Stimulated activated CD8-positive, alpha-beta memory T cell treated with anti-CD3 and anti-CD28 coated beads, Interleukin-4, amount 100 ng/mL, for 1 hour (primary cell): Measurements from ENCODE around the gene USP17L13.
"Not testable (repeated sequence)": the region's sequence is repeated elsewhere in the genome, so short reads cannot be mapped to it uniquely, and the experiment has no call there.

Experiments
- DNase-seq, 2 donors: peaks; one replicate each; pipeline ENCODE4 v3.0.0-alpha.2; 2020; ENCODE audit warnings: low read depth in 2 of 2, low spot score in 1 of 2

Gene USP17L13, protein sequence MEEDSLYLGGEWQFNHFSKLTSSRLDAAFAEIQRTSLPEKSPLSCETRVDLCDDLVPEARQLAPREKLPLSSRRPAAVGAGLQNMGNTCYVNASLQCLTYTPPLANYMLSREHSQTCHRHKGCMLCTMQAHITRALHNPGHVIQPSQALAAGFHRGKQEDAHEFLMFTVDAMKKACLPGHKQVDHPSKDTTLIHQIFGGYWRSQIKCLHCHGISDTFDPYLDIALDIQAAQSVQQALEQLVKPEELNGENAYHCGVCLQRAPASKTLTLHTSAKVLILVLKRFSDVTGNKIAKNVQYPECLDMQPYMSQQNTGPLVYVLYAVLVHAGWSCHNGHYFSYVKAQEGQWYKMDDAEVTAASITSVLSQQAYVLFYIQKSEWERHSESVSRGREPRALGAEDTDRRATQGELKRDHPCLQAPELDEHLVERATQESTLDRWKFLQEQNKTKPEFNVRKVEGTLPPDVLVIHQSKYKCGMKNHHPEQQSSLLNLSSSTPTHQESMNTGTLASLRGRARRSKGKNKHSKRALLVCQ

DNA sequence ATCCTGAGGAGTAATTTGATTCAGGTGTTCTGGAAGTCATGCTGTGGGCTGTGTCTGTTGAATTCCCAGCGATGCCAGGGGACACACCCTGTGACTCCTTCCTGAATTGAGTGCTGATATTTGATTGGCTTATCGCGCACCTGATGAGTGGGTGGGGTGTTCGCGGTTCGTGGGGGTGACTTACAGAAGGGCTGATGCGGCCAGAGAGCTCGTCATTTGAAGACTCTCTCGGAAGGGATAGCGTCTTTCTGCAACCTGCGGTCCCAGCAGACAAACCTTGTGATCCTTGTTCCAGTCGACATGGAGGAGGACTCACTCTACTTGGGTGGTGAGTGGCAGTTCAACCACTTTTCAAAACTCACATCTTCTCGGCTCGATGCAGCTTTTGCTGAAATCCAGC lies at the start of gene USP17L13:
Gene USP17L13, plus strand, starts transcription at position 301 of the 400 bp plus-strand sequence. Its CDS starts 0 bp downstream, at position 301.
- not testable (repeated sequence) for DNase-seq

DNA sequence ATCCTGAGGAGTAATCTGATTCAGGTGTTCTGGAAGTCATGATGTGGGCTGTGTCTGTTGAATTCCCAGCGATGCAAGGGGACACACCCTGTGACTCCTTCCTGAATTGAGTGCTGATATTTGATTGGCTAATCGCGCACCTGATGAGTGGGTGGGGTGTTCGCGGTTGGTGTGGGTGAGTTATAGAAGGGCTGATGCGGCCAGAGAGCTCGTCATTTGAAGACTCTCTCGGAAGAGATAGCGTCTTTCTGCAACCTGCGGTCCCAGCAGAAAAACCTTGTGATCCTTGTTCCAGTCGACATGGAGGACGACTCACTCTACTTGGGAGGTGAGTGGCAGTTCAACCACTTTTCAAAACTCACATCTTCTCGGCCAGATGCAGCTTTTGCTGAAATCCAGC lies 14.3 kb upstream of the USP17L13 start, which contains the start of gene USP17L10:
Gene USP17L10, plus strand, starts transcription at position 301 of the 400 bp plus-strand sequence. Its CDS starts 0 bp downstream, at position 301.
- not testable (repeated sequence) for DNase-seq

DNA sequence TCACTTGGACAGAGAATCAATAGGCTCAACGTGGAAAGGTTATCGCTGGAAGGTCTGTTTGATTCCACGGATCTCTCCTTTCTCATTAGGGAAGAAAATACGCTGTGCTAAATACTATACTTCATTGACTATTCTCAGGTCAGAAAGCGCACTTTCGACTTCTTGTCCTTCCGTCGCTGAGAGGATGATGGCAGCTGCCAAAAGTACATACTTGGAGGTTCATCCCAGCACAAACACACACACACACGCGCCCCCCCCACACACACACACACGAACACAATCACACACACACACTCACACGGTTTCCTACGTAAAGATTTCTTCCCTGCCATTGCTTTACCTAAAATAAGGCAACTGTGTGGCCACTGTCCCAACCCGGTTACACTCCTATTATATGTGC lies 10.0 kb upstream of the USP17L13 start:
- not testable (repeated sequence) for DNase-seq

DNA sequence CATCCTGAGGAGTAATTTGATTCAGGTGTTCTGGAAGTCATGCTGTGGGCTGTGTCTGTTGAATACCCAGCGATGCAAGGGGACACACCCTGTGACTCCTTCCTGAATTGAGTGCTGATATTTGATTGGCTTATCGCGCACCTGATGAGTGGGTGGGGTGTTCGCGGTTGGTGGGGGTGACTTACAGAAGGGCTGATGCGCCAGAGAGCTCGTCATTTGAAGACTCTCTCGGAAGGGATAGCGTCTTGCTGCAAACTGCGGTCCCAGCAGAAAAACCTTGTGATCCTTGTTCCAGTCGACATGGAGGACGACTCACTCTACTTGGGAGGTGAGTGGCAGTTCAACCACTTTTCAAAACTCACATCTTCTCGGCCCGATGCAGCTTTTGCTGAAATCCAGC lies 9.6 kb upstream of the USP17L13 start, which contains the start of gene USP17L11:
Gene USP17L11, plus strand, starts transcription at position 301 of the 400 bp plus-strand sequence. Its CDS starts 0 bp downstream, at position 301.
- DNase-seq: not testable (repeated sequence)

DNA sequence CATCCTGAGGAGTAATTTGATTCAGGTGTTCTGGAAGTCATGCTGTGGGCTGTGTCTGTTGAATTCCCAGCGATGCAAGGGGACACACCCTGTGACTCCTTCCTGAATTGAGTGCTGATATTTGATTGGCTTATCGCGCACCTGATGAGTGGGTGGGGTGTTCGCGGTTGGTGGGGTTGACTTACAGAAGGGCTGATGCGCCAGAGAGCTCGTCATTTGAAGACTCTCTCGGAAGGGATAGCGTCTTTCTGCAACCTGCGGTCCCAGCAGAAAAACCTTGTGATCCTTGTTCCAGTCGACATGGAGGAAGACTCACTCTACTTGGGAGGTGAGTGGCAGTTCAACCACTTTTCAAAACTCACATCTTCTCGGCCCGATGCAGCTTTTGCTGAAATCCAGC lies 4.8 kb upstream of the USP17L13 start, which contains the start of gene USP17L12:
Gene USP17L12, plus strand, starts transcription at position 301 of the 400 bp plus-strand sequence. Its CDS starts 0 bp downstream, at position 301.
- not testable (repeated sequence) for DNase-seq

DNA sequence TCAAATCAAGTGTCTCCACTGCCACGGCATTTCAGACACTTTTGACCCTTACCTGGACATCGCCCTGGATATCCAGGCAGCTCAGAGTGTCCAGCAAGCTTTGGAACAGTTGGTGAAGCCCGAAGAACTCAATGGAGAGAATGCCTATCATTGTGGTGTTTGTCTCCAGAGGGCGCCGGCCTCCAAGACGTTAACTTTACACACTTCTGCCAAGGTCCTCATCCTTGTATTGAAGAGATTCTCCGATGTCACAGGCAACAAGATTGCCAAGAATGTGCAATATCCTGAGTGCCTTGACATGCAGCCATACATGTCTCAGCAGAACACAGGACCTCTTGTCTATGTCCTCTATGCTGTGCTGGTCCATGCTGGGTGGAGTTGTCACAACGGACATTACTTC lies 5.6 kb downstream of the USP17L13 start:
- not testable (repeated sequence) for DNase-seq

DNA sequence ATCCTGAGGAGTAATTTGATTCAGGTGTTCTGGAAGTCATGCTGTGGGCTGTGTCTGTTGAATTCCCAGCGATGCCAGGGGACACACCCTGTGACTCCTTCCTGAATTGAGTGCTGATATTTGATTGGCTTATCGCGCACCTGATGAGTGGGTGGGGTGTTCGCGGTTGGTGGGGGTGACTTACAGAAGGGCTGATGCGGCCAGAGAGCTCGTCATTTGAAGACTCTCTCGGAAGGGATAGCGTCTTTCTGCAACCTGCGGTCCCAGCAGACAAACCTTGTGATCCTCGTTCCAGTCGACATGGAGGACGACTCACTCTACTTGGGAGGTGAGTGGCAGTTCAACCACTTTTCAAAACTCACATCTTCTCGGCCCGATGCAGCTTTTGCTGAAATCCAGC lies 9.4 kb downstream of the USP17L13 start, which contains the start of gene USP17L15:
Gene USP17L15, plus strand, starts transcription at position 301 of the 400 bp plus-strand sequence. Its CDS starts 0 bp downstream, at position 301.
- not testable (repeated sequence) for DNase-seq

DNA sequence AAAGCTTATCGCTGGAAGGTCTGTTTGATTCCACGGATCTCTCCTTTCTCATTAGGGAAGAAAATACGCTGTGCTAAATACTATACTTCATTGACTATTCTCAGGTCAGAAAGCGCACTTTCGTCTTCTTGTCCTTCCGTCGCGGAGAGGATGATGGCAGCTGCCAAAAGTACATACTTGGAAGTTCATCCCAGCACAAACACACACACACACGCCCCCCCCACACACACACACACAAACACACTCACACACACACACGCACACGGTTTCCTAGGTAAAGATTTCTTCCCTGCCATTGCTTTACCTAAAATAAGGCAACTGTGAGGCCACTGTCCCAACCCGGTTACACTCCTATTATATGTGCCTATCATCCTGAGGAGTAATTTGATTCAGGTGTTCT lies 13.8 kb downstream of the USP17L13 start:
- not testable (repeated sequence) for DNase-seq

DNA sequence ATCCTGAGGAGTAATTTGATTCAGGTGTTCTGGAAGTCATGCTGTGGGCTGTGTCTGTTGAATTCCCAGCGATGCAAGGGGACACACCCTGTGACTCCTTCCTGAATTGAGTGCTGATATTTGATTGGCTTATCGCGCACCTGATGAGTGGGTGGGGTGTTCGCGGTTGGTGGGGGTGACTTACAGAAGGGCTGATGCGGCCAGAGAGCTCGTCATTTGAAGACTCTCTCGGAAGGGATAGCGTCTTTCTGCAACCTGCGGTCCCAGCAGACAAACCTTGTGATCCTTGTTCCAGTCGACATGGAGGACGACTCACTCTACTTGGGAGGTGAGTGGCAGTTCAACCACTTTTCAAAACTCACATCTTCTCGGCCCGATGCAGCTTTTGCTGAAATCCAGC lies 18.9 kb downstream of the USP17L13 start, which contains the start of gene USP17L17:
Gene USP17L17, plus strand, starts transcription at position 301 of the 400 bp plus-strand sequence. Its CDS starts 0 bp downstream, at position 301.
- DNase-seq: not testable (repeated sequence)

DNA sequence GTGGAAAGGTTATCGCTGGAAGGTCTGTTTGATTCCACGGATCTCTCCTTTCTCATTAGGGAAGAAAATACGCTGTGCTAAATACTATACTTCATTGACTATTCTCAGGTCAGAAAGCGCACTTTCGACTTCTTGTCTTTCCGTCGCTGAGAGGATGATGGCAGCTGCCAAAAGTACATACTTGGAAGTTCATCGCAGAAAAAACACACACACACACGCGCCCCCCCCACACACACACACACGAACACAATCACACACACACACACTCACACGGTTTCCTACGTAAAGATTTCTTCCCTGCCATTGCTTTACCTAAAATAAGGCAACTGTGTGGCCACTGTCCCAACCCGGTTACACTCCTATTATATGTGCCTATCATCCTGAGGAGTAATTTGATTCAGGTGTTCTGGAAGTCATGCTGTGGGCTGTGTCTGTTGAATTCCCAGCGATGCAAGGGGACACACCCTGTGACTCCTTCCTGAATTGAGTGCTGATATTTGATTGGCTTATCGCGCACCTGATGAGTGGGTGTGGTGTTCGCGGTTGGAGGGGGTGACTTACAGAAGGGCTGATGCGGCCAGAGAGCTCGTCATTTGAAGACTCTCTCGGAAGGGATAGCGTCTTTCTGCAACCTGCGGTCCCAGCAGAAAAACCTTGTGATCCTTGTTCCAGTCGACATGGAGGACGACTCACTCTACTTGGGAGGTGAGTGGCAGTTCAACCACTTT lies 23.4 kb downstream of the USP17L13 start, which contains the start of gene USP17L18:
Gene USP17L18, plus strand, starts transcription at position 678 of the 728 bp plus-strand sequence. Its CDS starts 0 bp downstream, at position 678.
- DNase-seq: not testable (repeated sequence)

DNA sequence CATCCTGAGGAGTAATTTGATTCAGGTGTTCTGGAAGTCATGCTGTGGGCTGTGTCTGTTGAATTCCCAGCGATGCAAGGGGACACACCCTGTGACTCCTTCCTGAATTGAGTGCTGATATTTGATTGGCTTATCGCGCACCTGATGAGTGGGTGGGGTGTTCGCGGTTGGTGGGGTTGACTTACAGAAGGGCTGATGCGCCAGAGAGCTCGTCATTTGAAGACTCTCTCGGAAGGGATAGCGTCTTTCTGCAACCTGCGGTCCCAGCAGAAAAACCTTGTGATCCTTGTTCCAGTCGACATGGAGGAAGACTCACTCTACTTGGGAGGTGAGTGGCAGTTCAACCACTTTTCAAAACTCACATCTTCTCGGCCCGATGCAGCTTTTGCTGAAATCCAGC lies 28.4 kb downstream of the USP17L13 start, which contains the start of gene USP17L19:
Gene USP17L19, plus strand, starts transcription at position 301 of the 400 bp plus-strand sequence. Its CDS starts 0 bp downstream, at position 301.
- not testable (repeated sequence) for DNase-seq

DNA sequence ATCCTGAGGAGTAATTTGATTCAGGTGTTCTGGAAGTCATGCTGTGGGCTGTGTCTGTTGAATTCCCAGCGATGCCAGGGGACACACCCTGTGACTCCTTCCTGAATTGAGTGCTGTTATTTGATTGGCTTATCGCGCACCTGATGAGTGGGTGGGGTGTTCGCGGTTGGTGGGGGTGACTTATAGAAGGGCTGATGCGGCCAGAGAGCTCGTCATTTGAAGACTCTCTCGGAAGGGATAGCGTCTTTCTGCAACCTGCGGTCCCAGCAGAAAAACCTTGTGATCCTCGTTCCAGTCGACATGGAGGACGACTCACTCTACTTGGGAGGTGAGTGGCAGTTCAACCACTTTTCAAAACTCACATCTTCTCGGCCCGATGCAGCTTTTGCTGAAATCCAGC lies 33.1 kb downstream of the USP17L13 start, which contains the start of gene USP17L20:
Gene USP17L20, plus strand, starts transcription at position 301 of the 400 bp plus-strand sequence. Its CDS starts 0 bp downstream, at position 301.
- DNase-seq: not testable (repeated sequence)

DNA sequence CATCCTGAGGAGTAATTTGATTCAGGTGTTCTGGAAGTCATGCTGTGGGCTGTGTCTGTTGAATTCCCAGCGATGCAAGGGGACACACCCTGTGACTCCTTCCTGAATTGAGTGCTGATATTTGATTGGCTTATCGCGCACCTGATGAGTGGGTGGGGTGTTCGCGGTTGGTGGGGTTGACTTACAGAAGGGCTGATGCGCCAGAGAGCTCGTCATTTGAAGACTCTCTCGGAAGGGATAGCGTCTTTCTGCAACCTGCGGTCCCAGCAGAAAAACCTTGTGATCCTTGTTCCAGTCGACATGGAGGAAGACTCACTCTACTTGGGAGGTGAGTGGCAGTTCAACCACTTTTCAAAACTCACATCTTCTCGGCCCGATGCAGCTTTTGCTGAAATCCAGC lies 37.9 kb downstream of the USP17L13 start, which contains the start of gene USP17L21:
Gene USP17L21, plus strand, starts transcription at position 301 of the 400 bp plus-strand sequence. Its CDS starts 0 bp downstream, at position 301.
- DNase-seq: not testable (repeated sequence)

DNA sequence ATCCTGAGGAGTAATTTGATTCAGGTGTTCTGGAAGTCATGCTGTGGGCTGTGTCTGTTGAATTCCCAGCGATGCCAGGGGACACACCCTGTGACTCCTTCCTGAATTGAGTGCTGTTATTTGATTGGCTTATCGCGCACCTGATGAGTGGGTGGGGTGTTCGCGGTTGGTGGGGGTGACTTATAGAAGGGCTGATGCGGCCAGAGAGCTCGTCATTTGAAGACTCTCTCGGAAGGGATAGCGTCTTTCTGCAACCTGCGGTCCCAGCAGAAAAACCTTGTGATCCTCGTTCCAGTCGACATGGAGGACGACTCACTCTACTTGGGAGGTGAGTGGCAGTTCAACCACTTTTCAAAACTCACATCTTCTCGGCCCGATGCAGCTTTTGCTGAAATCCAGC lies 42.6 kb downstream of the USP17L13 start, which contains the start of gene USP17L22:
Gene USP17L22, plus strand, starts transcription at position 301 of the 400 bp plus-strand sequence. Its CDS starts 0 bp downstream, at position 301.
- DNase-seq: not testable (repeated sequence)

DNA sequence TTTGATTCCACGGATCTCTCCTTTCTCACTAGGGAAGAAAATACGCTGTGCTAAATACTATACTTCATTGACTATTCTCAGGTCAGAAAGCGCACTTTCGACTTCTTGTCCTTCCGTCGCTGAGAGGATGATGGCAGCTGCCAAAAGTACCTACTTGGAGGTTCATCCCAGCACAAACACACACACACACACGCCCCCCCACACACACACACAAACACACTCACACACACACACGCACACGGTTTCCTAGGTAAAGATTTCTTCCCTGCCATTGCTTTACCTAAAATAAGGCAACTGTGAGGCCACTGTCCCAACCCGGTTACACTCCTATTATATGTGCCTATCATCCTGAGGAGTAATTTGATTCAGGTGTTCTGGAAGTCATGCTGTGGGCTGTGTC lies 47.0 kb downstream of the USP17L13 start:
- not testable (repeated sequence) for DNase-seq
